Pancreas (tissue), 10 donors: ENCODE measurements around the gene GABRR1. TPM values are rescaled to one million over a fixed set of nuclear protein-coding genes. Genes with fewer than 3 reads are reported as not detected.

Experiments
- ATAC-seq, 4 donors: fragments of 200-7000 bp; cut with Tn5 transposase; one replicate each; pipeline versions ENCODE4 v1.8.0 to v1.9.1; 2020; ENCODE audit warnings: mild to moderate bottlenecking in 4 of 4, moderate library complexity in 4 of 4
- DNase-seq, 6 donors: peaks; one replicate each; pipeline ENCODE4 v3.0.0-alpha.2; 2020
- FAIRE-seq: peaks from 2 replicates; lab custom pipeline; 2012; peaks lifted over from hg19 to GRCh38; lab: Jason Lieb, UNC
- H3K27ac ChIP-seq, 4 donors: fragments of 200-600 bp; sonication (generic); 1 replicate in 3 of 4; 2 replicates in 1 of 4; pipeline versions ENCODE4 v1.5.0 to v1.8.0; 2020
- H3K27me3 ChIP-seq, 4 donors: fragments of 200-600 bp; one replicate each; pipeline ENCODE4 v1.8.0; 2021
- H3K36me3 ChIP-seq, 3 donors: fragments of 200-600 bp; sonication (generic) in 1 of 3; one replicate each; pipeline versions ENCODE4 v1.5.0 to v1.8.0; 2020 to 2021
- H3K4me1 ChIP-seq, 3 donors: fragments of 200-600 bp; one replicate each; pipeline ENCODE4 v1.8.0; 2021
- H3K4me3 ChIP-seq, 4 donors: fragments of 200-600 bp; sonication (generic) in 2 of 4; one replicate each; pipeline versions ENCODE4 v1.5.0 to v1.8.0; 2020 to 2021
- H3K9me3 ChIP-seq, 4 donors: fragments of 200-600 bp; one replicate each; pipeline ENCODE4 v1.8.0; 2021
- WGBS, 2 donors: extraction: QIAGEN DNeasy Blood & Tissue Kit; methylation state at CpG; one replicate each; pipeline ENCODE4 v1.1.7; 2013; 5-methylcytosine and 5-hydroxymethylcytosine counted together
- intact Hi-C, 3 donors: fragments of 100-400 bp; cut with DNase I; formaldehyde crosslinking; loops; one replicate each; pipeline versions ENCODE4 v1.11.1 to v1.14.2; 2022
- polyA plus RNA-seq, 2 donors: library from polyadenylated mRNA; stranded (reverse); fragments of 200-250 nt; gene quantifications; one replicate each; pipeline ENCODE4 v1.2.3, GENCODE V29; 2013
- total RNA-seq, 6 donors: library from RNA; stranded (reverse); fragmentation: NEBNext Ultra II Directional in 4 of 6; extraction: Animal tissue kit (Norgen Biotek cat#: 25700) in 4 of 6; gene quantifications; one replicate each; pipeline versions ENCODE4 v1.2.1 to v1.2.4, GENCODE V29; 2021 to 2023
- TF ChIP-seq, protein P1 (sequence below), 4 donors: fragments of 200-600 bp; sonication (generic) in 3 of 4; IDR thresholded peaks; one replicate each; pipeline versions ENCODE4 v1.5.0 to v1.8.0; 2021; ENCODE audit warnings: antibody characterized with exemption in 4 of 4
- donor health status: healthy with polysubstance abuse.
- donor health status: DM: no; HTN: no; CAD: no; lungs with moderate emphysema.
- donor health status: DM: no; HTN: no; CAD: no.
- donor health status: control.
- donor health status: control.
- donor health status: Bipolar disorder and iron deficiency.
- donor health status: DM: yes; HTN: yes; CAD: no.
- donor health status: DM: no; HTN: no; CAD: no.
- donor health status: DM: no; HTN: no; CAD: no.
- donor health status: DM: yes; HTN: yes; CAD: no.

Gene GABRR1
- total and polyA plus RNA-seq, 8 donors = 0.02 TPM; not detected in 7

DNA sequence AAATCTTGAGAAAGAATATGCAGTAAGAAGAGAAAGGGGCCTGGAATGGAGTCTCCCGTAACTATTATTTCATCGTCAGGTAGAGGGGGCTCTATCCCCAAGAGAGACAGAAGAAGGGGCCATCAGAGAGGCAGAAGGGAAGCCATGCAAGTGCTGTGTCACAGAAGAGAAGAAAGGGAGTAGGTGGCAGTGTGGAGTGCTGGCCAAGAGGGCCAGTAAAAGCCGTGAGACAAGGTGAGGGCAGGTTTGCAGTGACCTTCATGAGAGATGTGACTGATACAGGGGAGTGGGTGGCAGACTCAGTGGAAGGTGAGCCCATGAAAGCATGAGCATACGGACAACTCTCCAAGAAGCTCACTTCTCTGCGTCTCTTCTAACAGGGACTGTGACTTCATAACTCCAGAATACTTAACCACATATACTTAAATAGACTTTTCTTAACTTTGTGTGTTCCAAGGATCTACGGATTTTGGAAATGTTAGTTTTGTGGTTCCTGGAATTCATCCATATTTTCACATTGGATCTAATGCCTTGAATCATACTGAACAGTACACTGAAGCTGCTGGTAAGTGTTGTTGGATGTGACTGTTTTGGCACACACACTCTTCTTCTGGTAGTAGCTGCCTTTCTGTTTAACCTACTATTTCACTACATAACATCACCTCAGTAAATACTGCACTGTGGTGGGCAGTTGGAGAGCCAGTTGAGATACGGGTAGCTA lies 55.7 kb downstream of the GABRR1 start:
- DNase-seq (no peak), FAIRE-seq (peak; percentile 5), ATAC-seq (peak in 1 of 4 donors; percentile 44)
- H3K4me1 ChIP-seq = no peaks in the 10 kb centered on the region
- H3K27ac ChIP-seq = no peak overlapping the region
- intact Hi-C loops = no loop called here
- H3K4me3 ChIP-seq = no peak overlapping the region
- peaks cover 0 to 29% (median 15%) of the 10 kb centered on the region in 3 donors for H3K36me3 ChIP-seq
- H3K27me3 ChIP-seq = no peaks in the 10 kb centered on the region
- no peaks in the 10 kb centered on the region for H3K9me3 ChIP-seq
- WGBS, 2 donors = 77 to 78% methylated on average over 7 of the region's 7 CpGs
- TF ChIP-seq, protein P1, sequence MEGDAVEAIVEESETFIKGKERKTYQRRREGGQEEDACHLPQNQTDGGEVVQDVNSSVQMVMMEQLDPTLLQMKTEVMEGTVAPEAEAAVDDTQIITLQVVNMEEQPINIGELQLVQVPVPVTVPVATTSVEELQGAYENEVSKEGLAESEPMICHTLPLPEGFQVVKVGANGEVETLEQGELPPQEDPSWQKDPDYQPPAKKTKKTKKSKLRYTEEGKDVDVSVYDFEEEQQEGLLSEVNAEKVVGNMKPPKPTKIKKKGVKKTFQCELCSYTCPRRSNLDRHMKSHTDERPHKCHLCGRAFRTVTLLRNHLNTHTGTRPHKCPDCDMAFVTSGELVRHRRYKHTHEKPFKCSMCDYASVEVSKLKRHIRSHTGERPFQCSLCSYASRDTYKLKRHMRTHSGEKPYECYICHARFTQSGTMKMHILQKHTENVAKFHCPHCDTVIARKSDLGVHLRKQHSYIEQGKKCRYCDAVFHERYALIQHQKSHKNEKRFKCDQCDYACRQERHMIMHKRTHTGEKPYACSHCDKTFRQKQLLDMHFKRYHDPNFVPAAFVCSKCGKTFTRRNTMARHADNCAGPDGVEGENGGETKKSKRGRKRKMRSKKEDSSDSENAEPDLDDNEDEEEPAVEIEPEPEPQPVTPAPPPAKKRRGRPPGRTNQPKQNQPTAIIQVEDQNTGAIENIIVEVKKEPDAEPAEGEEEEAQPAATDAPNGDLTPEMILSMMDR (IDR thresholded peaks at IDR 0.05) = no peak

DNA sequence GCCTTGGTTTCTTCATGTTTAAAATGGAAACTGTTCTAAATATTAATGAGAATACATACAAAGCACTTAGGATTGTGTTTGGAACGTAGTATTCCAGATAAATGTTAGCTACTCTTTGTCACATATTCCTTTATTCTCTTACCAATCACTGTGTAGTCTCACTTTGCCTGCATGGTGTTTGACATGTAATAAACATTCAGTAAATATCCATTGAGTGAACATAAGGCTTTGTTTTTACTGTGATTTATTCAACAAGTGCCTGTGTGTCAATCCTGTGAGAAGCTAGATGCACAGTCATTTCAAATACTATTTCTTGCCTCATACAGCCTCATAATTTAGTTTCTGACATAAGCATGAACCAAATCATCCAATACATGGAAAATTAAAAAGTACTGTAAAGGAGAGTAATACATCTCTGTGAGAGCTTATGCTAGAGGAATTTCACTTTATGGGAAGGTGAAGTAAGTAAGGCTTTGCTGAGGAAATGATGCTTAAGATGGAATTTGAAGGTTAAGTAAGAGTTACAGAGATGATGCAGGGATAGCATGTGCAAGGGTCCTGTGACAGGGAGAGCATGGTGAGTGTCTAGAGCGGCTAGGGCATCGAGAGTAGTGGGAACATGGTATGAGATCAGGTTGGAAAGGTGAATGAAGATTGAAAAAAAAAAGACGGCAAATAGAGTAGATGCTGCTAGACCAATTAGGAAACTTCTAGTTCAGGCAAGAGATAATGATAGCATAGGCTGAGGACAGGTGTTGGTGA lies 56.6 kb downstream of the GABRR1 start:
- ATAC-seq = no peak
- Histone ChIP-seq H3K27me3 (no peaks in the 10 kb centered on the region), H3K27ac (no peak overlapping the region), H3K4me3 (no peak overlapping the region), H3K4me1 (no peaks in the 10 kb centered on the region), H3K36me3 (peaks cover 0 to 29% (median 15%) of the 10 kb centered on the region in 3 donors), H3K9me3 (no peaks in the 10 kb centered on the region)
- no peak for DNase-seq
- no peak for FAIRE-seq
- intact Hi-C loops = no loop called here
- TF ChIP-seq, protein P1 (IDR thresholded peaks at IDR 0.05) = no peak
- 92 to 95% methylated on average over 4 of the region's 4 CpGs for WGBS, 2 donors

DNA sequence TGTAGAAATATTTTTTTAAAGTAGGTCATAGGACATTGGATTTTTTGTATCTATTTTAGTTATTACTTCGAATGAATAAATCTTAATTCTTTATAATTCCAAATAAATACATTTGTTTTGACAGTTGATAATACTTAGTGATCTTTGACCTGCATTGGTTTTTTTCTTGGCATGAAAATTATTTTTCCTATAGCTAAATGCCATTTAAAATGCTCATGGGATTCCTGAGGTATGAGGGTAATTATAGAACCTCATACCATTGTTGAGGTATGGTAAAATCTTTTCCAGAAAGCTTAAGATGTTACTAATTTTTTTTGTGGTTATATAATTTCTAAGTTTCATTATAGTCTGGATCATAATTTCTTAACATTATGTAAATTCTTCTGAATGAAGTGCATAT lies 63.0 kb downstream of the GABRR1 start:
- Histone ChIP-seq H3K27ac (no peak overlapping the region), H3K36me3 (peaks cover 0 to 4% (median 0%) of the 10 kb centered on the region in 3 donors), H3K9me3 (no peaks in the 10 kb centered on the region), H3K4me3 (no peak overlapping the region), H3K4me1 (peaks cover 0 to 6% (median 0%) of the 10 kb centered on the region in 3 donors), H3K27me3 (no peaks in the 10 kb centered on the region)
- 46 to 50% methylated on average over 1 of the region's 1 CpG for WGBS, 2 donors
- intact Hi-C loops = no loop called here
- TF ChIP-seq, protein P1 (IDR thresholded peaks at IDR 0.05) = no peak
- DNase-seq (no peak), FAIRE-seq (peak; percentile 63), ATAC-seq (no peak)

DNA sequence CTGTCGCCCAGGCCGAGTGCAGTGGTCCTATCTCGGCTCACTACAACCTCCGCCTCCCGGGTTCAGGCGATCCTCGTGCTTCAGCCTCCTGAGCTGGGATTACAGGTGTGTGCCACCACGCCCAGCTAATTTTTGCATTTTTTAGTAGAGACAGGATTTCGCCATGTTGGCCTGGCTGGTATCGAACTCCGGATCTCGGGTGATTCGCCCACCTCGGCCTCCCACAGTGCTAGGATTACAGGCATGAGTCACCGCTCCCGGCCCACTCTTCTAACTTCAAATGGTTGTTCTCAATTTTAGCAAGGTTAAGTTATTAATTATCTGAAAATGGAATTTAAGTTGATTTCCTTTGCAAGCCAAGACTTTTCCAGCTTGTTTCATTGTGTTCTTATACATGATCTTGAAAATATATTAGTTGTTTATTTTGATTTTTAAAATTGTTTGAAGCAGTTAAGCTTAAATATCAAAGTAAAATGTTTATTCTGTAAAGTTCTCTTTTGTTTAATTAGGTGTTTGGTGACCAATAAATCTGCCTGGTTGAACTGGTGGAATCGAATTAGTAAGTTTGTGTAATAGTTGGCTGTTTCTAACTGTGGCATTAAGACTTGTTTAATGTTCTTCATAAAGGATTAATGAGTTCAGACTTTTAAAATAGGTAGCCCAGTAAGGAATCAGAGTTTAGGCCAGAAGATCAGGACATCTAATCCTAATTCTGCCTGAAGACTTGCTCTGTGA lies 69.0 kb downstream of the GABRR1 start:
- H3K27me3 ChIP-seq = no peaks in the 10 kb centered on the region
- peak overlapping the region in 1 of 4 donors; percentile 70 for H3K4me3 ChIP-seq
- H3K36me3 ChIP-seq = peaks cover 0 to 3% (median 0%) of the 10 kb centered on the region in 3 donors
- no peaks in the 10 kb centered on the region for H3K9me3 ChIP-seq
- 86 to 89% methylated on average over 17 of the region's 17 CpGs for WGBS, 2 donors
- DNase-seq (no peak), ATAC-seq (no peak), FAIRE-seq (no peak)
- no peak overlapping the region for H3K27ac ChIP-seq
- H3K4me1 ChIP-seq = peaks cover 0 to 10% (median 9%) of the 10 kb centered on the region in 3 donors
- TF ChIP-seq, protein P1 (IDR thresholded peaks at IDR 0.05) = no peak
- intact Hi-C loops = no loop called here
